ENCODE results near the gene SAT2.
A peak's percentile ranks its signal among the peaks of the same experiment; 100 is the strongest.
"Not testable (repeated sequence)": the region's sequence is repeated elsewhere in the genome, so short reads cannot be mapped to it uniquely, and the experiment has no call there.

SAT2 gene

GRCh38 chr17:7627250-7628121, at the start of gene SAT2:
Gene SAT2, minus strand, starts transcription at chr17:7627821. Its CDS starts 186 bp downstream, at chr17:7627635.
- DNase-seq, result peak; percentile 90

GRCh38 chr17:7676533-7676932, 48.9 kb upstream of the SAT2 start:
- DNase-seq, result no peak

- no peak for DNase-seq
Observed at GRCh38 chr17:7674934-7675333, 47.3 kb upstream of the SAT2 start.

- DNase-seq, result no peak
Observed at GRCh38 chr17:7673239-7673638, 45.6 kb upstream of the SAT2 start.

- no peak for DNase-seq
Observed at GRCh38 chr17:7668482-7668881, 40.9 kb upstream of the SAT2 start.

GRCh38 chr17:7667656-7668406, 40.2 kb upstream of the SAT2 start:
- no peak for DNase-seq

GRCh38 chr17:7656958-7657609, 29.5 kb upstream of the SAT2 start:
- no peak for DNase-seq

- DNase-seq, result no peak
Observed at GRCh38 chr17:7655541-7655840, 27.9 kb upstream of the SAT2 start.

GRCh38 chr17:7654832-7655540, 27.4 kb upstream of the SAT2 start:
- no peak for DNase-seq

- DNase-seq, result no peak
Observed at GRCh38 chr17:7652388-7653356, 25.1 kb upstream of the SAT2 start.

GRCh38 chr17:7651665-7652387, 24.2 kb upstream of the SAT2 start:
- DNase-seq, result peak; percentile 35

- no peak for DNase-seq
Observed at GRCh38 chr17:7651097-7651664, 23.6 kb upstream of the SAT2 start.

- peak; percentile 93 for DNase-seq
Observed at GRCh38 chr17:7650509-7651096, 23.0 kb upstream of the SAT2 start, which contains the start of gene ATP1B2. Gene ATP1B2, plus strand, starts transcription at chr17:7650926. Its CDS starts 593 bp downstream, at chr17:7651519.

GRCh38 chr17:7647018-7647417, 19.4 kb upstream of the SAT2 start:
- no peak for DNase-seq

- DNase-seq, result no peak
Observed at GRCh38 chr17:7646457-7646856, 18.8 kb upstream of the SAT2 start.

- DNase-seq, result no peak
Observed at GRCh38 chr17:7644775-7645174, 17.2 kb upstream of the SAT2 start.

GRCh38 chr17:7641635-7642034, 14.0 kb upstream of the SAT2 start:
- DNase-seq, result not testable (repeated sequence)

GRCh38 chr17:7640783-7641182, 13.2 kb upstream of the SAT2 start:
- no peak for DNase-seq

- no peak for DNase-seq
Observed at GRCh38 chr17:7636163-7636562, 8.5 kb upstream of the SAT2 start.

GRCh38 chr17:7634384-7634783, 6.8 kb upstream of the SAT2 start:
- peak; percentile 55 for DNase-seq
